Measurements from ENCODE around the gene HNRNPH3. TPM values are rescaled to one million over a fixed set of nuclear protein-coding genes. Genes with fewer than 3 reads are reported as not detected.
A peak's percentile ranks its signal among the peaks of the same experiment; 100 is the strongest.

HNRNPH3 gene
- total and polyA plus RNA-seq, 2 experiments from 2014 or later, result 87.2 to 367 TPM

DNA sequence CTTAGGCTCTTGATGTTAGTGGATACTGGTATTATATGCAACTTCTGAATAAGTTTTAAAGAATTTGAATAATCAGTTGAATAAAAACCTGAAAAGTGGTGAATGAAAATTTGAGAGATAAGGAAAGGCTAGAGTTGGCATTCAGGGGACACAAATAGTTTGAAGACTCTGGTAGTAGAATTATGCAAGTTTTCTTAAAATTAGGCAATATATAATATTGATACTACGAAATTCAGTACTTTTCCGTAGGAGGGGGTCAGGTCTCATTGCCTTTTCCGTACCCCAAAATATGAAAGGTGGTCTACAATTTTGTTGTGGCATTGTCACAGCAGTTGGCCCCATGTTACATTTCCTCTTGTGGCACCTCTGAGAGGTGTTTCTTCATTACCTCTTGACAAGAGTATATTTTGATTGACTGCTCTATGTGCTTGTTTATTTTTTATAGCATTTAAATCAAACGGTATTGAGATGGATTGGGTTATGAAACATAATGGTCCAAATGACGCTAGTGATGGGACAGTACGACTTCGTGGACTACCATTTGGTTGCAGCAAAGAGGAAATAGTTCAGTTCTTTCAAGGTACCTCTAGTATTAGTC lies 5.0 kb downstream of the HNRNPH3 start:
- Histone ChIP-seq H3K4me1 (ENCODE audit: insufficient read depth) (peaks cover 29% of the 10 kb centered on the region), H2AFZ (no peak overlapping the region), H3F3A (replicated peaks; ENCODE audit: low read depth) (peaks cover 17% of the 10 kb centered on the region; the same call in 1 of the 2 replicates), H3K27ac (ENCODE audit: low read depth) (no peak overlapping the region), H3K9me2 (ENCODE audit: insufficient read depth) (no peaks in the 10 kb centered on the region), H3K27me3 (ENCODE audit: insufficient read depth) (no peaks in the 10 kb centered on the region), H3K4me2 (peak overlapping the region; percentile 80), H3K4me3 (peak overlapping the region; percentile 73), H3K36me3 (ENCODE audit: insufficient read depth) (peaks cover 45% of the 10 kb centered on the region), H4K20me1 (replicated peaks; ENCODE audit: insufficient read depth) (peaks cover 65% of the 10 kb centered on the region), H3K79me2 (replicated peaks; ENCODE audit: insufficient read depth) (peaks cover 95% of the 10 kb centered on the region)
- peaks cover 31% of the 10 kb centered on the region for H3K4me1 Mint-ChIP-seq
- peaks cover 90% of the 10 kb centered on the region for H3K36me3 Mint-ChIP-seq (ENCODE audit: low read depth)
- peaks cover 2% of the 10 kb centered on the region; the same call in 2 of the 3 replicates for H3K9me3 Mint-ChIP-seq
- H3K4me3 Mint-ChIP-seq, result peak overlapping the region; percentile 99
- no peak overlapping the region for H3K27ac Mint-ChIP-seq
- ATAC-seq, result no peak
- TF ChIP-seq CREB1 (CRISPR knock-in tag; IDR thresholded peaks at IDR 0.05; ENCODE audit: low read depth) (no peak), POLR2AphosphoS5 (IDR thresholded peaks at IDR 0.05; ENCODE audit: low read depth) (no peak), NANOG (IDR thresholded peaks at IDR 0.05; ENCODE audit: borderline replicate concordance) (no peak), ZNF331 (CRISPR knock-in tag; IDR thresholded peaks at IDR 0.05; ENCODE audit: low read depth) (no peak), EZH2phosphoT487 (IDR thresholded peaks at IDR 0.05; ENCODE audit: unreplicated experiment) (no peak), ZNF114 (CRISPR knock-in tag; IDR thresholded peaks at IDR 0.05) (no peak), JUNB (IDR thresholded peaks at IDR 0.05; ENCODE audit: unreplicated experiment) (no peak)
- TF ChIP-seq, protein P1, sequence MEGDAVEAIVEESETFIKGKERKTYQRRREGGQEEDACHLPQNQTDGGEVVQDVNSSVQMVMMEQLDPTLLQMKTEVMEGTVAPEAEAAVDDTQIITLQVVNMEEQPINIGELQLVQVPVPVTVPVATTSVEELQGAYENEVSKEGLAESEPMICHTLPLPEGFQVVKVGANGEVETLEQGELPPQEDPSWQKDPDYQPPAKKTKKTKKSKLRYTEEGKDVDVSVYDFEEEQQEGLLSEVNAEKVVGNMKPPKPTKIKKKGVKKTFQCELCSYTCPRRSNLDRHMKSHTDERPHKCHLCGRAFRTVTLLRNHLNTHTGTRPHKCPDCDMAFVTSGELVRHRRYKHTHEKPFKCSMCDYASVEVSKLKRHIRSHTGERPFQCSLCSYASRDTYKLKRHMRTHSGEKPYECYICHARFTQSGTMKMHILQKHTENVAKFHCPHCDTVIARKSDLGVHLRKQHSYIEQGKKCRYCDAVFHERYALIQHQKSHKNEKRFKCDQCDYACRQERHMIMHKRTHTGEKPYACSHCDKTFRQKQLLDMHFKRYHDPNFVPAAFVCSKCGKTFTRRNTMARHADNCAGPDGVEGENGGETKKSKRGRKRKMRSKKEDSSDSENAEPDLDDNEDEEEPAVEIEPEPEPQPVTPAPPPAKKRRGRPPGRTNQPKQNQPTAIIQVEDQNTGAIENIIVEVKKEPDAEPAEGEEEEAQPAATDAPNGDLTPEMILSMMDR (conservative IDR thresholded peaks at IDR 0.05; ENCODE audit: low read depth in 2 of 2), result no peak
- TF ChIP-seq, protein P2, sequence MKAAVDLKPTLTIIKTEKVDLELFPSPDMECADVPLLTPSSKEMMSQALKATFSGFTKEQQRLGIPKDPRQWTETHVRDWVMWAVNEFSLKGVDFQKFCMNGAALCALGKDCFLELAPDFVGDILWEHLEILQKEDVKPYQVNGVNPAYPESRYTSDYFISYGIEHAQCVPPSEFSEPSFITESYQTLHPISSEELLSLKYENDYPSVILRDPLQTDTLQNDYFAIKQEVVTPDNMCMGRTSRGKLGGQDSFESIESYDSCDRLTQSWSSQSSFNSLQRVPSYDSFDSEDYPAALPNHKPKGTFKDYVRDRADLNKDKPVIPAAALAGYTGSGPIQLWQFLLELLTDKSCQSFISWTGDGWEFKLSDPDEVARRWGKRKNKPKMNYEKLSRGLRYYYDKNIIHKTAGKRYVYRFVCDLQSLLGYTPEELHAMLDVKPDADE (IDR thresholded peaks at IDR 0.05), result no peak
- TF ChIP-seq, protein P3, sequence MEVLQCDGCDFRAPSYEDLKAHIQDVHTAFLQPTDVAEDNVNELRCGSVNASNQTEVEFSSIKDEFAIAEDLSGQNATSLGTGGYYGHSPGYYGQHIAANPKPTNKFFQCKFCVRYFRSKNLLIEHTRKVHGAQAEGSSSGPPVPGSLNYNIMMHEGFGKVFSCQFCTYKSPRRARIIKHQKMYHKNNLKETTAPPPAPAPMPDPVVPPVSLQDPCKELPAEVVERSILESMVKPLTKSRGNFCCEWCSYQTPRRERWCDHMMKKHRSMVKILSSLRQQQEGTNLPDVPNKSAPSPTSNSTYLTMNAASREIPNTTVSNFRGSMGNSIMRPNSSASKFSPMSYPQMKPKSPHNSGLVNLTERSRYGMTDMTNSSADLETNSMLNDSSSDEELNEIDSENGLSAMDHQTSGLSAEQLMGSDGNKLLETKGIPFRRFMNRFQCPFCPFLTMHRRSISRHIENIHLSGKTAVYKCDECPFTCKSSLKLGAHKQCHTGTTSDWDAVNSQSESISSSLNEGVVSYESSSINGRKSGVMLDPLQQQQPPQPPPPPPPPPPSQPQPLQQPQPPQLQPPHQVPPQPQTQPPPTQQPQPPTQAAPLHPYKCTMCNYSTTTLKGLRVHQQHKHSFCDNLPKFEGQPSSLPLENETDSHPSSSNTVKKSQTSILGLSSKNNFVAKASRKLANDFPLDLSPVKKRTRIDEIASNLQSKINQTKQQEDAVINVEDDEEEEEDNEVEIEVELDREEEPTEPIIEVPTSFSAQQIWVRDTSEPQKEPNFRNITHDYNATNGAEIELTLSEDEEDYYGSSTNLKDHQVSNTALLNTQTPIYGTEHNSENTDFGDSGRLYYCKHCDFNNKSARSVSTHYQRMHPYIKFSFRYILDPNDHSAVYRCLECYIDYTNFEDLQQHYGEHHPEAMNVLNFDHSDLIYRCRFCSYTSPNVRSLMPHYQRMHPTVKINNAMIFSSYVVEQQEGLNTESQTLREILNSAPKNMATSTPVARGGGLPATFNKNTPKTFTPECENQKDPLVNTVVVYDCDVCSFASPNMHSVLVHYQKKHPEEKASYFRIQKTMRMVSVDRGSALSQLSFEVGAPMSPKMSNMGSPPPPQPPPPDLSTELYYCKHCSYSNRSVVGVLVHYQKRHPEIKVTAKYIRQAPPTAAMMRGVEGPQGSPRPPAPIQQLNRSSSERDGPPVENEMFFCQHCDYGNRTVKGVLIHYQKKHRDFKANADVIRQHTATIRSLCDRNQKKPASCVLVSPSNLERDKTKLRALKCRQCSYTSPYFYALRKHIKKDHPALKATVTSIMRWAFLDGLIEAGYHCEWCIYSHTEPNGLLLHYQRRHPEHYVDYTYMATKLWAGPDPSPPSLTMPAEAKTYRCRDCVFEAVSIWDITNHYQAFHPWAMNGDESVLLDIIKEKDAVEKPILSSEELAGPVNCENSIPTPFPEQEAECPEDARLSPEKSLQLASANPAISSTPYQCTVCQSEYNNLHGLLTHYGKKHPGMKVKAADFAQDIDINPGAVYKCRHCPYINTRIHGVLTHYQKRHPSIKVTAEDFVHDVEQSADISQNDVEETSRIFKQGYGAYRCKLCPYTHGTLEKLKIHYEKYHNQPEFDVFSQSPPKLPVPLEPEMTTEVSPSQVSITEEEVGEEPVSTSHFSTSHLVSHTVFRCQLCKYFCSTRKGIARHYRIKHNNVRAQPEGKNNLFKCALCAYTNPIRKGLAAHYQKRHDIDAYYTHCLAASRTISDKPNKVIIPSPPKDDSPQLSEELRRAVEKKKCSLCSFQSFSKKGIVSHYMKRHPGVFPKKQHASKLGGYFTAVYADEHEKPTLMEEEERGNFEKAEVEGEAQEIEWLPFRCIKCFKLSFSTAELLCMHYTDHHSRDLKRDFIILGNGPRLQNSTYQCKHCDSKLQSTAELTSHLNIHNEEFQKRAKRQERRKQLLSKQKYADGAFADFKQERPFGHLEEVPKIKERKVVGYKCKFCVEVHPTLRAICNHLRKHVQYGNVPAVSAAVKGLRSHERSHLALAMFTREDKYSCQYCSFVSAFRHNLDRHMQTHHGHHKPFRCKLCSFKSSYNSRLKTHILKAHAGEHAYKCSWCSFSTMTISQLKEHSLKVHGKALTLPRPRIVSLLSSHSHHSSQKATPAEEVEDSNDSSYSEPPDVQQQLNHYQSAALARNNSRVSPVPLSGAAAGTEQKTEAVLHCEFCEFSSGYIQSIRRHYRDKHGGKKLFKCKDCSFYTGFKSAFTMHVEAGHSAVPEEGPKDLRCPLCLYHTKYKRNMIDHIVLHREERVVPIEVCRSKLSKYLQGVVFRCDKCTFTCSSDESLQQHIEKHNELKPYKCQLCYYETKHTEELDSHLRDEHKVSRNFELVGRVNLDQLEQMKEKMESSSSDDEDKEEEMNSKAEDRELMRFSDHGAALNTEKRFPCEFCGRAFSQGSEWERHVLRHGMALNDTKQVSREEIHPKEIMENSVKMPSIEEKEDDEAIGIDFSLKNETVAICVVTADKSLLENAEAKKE (CRISPR knock-in tag; IDR thresholded peaks at IDR 0.05), result no peak
- DNase-seq (ENCODE audit: low spot score), result no peak
- H3K27me3 Mint-ChIP-seq (ENCODE audit: insufficient read depth, low read depth, poor library complexity), result peaks cover 11% of the 10 kb centered on the region

Measured in GM23338 (cell line).